Hippocampal formation (tissue), 2 donors: Measurements from ENCODE around the gene ADAM20.
"Not testable (repeated sequence)": the region's sequence is repeated elsewhere in the genome, so short reads cannot be mapped to it uniquely, and the experiment has no call there.

Experiments
- DNase-seq, 2 donors: peaks; one replicate each; lab custom pipeline; 2025; lab: John Stamatoyannopoulos, UW

The ADAM20 gene

DNA sequence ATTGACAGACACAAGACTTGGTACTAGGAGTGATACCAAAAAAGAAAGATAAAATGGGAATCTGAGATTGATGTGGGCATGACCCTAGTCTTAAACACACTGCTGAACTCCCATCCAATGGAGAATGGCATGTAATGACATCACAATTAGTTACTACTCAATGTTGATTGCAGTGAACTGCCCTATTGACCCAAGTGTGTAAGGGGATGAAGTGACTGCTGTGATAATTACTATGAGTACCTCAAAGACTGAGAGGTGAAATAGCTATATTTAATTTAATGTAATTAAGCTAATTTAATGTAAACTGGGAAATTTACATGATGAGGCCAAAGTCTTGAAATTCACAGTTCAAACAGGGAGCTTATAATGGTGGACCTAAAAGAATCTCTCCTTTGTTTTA, at the start of gene ADAM20:
TSS of gene ADAM20 (minus strand) at position 101 of the 400 bp plus-strand sequence. CDS start 10,247 bp downstream, outside the sequence.
- no peak for DNase-seq

DNA sequence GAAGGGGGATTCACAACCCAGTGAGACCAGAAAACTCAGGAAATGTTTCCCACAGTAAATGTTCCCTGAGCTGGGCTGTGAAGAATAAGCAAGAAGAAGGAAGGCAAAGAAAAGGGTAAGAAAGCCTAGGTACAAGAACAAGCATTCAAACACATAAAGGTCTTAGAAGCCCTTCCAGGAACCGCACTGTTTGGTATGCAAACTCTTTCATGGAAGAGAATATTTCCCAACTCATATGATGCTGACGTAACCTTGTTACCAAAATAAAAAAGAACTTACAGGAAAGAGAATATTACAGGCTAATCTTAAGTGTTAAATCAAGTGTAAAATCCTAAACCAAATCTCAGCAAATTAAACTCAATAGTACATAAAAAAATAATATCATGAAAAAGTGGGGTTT, 42.1 kb upstream of the ADAM20 start:
- no peak for DNase-seq

DNA sequence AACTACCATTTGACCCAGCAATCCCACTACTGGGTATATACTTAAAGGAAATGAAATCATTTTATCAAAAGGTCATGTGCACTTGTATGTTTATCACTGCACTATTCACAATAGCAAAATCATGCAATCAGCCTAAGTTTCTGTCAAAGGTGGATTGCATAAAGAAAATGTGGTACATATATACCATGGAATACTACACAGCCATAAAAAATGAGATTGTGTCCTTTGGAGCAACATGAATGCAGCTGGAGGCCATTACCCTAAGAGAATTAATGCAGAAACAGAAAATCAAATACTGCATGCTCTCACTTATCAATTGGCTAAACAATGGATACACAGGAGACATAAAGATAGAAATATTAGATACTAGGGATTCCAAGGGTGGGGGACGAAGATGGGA, 38.2 kb upstream of the ADAM20 start:
- DNase-seq: no peak

DNA sequence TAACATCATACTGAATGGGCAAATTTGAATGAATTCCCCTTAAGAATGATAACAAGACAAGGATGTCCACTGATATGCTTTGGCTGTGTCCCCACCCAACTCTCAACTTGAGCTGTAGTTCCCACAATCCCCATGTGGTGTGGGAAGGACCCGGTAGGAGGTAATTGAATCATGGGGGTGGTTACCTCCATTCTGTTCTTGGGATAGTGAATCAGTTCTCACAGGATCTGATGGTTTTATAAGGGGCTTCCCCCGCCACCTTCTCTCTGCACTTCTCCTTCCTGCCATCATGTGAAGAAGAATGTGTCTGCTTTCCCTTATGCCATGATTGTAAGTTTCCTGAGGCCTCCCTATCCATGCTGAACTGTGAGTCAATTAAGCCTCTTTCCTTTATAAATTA, 36.3 kb upstream of the ADAM20 start:
- no peak for DNase-seq

DNA sequence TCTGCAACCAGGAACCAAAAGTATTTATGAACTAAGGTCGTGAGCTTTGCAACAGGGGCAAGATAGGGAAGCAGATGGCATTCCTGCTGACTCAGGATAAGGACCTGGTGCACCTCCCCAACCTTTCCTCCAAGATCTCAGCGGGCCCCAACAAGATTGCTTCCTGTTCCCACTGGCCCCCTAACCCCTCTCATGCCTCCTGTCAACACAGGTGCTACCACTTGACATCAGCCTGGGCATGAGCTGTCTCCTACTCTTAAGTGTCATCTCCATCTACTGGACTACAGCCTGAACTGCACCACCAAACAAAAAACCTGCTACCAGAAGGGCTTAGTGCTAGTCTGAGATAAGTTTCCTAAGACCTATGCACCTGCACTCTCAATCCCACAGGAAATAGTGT, 33.0 kb upstream of the ADAM20 start:
- DNase-seq: no peak

DNA sequence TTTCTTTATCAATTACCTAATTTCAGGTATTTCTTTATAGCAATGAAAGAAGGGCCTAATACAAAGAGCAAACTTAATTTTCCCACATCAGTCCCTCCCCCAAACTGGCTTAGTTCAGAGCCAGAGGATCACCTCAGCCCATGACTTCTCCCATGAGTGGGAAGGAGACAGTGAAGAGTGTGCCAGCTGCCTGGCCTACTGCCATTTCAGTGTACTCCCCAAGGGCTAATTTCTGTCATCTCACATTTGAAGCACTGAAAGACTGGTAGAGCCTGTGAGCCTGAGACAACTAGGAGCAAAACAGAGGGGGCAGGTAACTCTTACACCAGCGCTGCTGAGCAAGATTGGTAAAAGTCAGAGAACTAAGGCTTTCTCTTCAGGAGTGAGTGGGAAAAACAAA, 29.1 kb upstream of the ADAM20 start:
- DNase-seq: no peak

DNA sequence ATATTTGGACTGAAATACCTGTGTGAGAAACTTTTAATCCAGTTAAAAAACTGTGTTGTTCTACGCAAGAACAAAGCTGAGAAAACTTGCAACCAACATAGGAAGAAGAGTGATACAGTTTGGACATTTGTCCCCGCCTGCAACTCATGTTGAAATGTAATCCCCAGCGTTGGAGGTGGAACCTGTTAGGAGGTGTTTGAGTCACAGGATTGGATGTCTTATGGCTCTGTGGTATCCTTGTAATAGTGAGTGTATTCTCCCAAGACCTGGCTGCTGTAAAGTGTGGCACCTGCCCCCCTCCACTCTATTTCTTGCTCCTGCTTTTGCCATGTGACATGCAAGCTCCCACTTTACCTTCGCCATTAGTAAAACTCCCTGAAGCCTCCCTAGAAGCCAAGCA, 28.6 kb upstream of the ADAM20 start:
- no peak for DNase-seq

DNA sequence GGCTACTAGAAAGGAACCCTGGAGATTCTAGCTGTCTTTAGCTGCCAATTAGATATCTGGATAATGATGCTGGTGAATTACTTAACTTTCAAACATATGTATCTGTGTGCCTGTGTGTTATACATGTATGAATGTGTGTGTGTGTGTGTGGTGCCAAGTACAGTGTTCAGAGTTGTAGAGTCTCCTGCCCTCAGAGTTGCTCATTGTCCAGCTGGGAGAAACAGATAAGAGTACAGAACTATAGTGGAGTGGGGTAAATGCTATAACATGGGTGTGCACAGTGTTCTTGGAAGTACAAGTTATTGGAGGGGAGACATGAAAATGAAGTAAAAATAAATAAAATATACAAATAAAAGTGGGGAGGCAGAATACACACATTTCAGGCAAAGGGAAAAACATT, 23.6 kb upstream of the ADAM20 start:
- DNase-seq: no peak

DNA sequence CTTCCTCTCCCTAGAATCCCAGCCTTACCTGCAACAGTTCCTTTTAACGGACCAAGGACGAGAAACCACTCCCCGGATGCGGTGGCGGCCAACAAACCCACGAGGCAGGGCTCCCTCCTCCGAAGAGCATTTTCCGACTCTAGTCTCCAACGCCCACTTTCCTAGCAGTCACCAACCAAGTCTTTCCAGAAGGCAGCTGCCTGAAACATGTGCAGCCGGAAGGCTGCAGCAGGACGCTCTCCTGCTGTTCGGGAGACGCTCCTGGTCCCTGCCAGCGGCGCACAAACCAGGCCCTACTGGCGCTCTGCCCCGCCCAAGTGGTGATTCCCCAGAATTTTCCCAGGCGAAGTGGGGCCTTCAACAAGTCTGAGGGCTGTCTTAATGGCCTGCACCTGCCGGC, 21.1 kb upstream of the ADAM20 start:
- DNase-seq: no peak

DNA sequence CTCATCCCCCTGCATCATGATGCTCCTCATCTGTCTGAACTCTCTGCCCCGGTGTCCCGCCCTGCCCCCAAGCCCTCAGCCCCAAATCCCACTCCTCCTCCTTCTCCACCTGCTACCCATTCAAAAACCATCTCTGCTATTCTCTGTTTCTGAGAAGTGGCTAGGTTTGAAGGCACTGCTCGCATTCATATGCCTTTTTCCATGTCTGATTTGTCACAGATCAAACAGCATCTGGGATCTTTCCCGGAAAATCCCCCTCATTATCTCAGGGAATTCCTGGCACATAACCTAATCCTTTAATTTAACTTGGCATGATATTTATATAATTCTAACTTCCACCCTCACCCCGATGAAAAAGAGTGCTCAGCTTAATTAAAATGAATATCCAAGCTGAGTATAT, 3.3 kb upstream of the ADAM20 start:
- DNase-seq: no peak

DNA sequence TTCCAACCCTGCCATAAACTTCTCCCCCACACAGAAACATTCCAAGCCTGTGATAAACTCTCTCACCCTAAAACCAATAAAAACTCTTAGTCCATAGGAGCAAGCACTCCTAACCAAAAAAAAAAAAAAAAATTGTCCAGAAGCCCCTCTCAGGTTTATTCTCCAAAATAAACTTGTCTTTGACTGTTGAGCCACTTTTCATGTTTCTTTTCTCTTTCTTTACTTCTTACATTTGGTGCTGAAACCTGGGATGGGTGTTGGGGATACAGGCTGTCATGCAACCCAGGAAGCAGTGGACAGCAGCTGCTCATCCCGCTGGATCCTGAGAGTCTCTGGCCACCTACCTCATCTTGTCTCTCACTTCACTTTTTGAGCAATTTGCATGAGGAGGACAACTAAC, 2.0 kb upstream of the ADAM20 start:
- no peak for DNase-seq

DNA sequence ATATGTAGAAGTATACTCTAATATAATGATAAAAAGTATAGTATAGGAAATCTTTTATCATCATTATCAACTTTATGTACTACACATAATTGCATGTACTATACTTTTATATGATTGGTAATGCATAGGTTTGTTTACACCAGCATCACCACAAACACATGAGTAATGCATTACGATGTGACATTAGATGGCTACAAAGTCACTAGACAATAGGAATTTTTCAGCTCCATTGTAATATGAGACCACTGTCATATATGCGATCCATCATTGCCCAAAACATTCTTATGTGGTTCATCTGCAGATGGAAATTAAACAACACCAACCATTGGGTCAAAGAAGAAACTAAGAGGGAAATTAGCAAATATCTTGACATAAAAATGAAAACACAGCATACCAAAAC, 4.4 kb downstream of the ADAM20 start:
- no peak for DNase-seq

DNA sequence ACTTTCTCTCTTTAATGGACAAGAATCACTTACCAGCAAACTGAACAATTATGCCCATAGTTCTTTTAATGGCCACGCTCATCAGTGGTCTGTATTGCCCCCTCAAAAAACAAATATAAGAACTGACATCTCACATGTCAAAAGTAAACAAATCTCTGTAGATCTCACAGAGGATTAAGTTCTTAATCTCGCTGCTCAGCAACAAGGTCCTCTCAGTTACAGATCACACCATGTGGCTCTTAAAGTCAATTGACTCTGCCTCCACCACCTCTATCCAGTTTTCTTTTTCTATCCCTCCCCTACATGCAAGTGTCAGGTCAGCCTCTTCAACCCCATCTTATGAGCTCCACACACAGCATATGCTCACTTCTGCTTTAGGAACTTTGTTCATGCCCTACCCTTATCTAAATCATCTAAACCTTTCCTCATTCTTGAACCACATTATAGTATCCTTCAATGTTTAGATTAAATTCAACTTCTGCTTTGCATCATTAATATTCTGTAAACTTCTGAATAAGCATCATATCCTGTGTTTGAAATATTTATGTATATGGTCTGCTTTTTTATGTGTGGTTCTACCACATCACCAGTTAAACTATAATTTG, 7.2 kb downstream of the ADAM20 start:
- no peak for DNase-seq

DNA sequence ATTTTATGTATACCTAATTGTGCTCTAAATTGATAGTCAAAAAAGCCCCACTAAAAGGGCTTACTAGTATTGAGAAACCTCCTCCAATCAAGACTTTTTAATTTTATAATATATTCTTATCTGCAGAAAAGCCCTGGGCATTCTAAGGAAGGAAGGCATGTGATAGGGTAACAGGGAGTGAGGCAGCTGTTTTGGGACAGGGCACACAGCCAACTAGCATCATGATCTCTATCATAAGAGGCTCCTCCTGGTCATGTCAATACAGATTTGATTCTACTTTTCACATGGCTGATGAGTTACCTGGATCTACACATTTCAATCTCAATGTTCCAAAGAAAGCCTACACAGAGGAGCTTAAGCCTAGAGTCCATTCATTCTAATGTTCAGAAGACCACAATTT, 9.1 kb downstream of the ADAM20 start:
- no peak for DNase-seq

DNA sequence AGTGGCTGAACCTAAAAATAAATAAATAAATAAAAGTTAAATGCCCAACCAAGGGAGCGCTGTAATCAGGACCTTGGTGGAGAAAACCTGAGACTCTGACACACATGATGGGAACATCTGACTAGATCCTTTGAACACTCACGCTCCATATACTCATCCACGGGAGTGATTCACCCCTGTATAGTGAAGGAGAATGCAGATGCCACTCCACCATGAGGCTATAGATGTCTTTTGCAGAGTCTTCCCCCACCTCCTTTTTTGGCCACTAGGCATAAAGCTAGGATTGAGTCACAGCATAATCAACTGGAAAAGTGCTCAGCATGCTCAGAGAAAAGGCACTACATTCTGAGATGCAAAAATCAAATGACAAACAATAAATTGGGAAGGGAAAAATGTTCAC, 19.0 kb downstream of the ADAM20 start:
- no peak for DNase-seq

DNA sequence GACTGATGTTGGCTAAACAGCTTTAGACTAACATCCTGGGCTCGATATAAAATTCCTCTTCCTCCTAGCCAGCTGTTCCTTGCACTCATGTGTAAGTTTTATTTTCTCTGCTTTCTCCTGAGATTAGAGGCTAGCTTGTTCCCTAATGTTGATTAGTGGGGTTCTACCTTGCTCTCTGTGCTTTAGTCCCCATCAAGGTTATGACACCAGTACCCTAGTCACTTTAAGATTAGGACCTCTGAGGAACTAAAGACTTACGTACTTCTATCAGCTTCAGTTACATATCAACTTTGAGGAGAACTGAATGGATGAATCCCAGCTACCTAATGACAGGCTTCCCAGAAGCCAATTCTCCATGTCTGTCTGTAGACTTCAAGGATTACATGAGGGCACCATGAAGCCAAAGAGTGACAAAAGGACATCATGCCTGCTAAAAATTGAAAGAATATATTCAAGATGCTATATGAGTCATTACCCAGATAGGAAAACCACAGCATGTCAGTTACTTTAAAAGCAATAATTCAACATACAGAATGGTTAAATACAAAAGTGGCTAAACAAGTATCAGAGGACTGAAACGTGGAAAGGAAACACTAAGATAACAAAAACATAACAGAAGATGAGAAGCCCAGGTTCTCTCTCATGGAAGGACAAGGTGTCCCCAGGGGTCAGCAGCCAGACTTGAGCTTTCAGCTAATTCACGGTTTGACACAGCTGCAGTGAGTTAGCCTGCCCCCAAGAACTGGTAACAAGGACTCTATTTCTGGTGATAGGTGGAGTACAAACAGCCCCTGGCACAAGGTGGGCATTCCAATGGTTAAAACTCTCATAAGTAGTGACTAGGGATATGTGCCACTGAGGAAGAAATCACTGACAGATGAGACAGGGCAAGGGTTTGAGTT, 20.4 kb downstream of the ADAM20 start:
- no peak for DNase-seq

DNA sequence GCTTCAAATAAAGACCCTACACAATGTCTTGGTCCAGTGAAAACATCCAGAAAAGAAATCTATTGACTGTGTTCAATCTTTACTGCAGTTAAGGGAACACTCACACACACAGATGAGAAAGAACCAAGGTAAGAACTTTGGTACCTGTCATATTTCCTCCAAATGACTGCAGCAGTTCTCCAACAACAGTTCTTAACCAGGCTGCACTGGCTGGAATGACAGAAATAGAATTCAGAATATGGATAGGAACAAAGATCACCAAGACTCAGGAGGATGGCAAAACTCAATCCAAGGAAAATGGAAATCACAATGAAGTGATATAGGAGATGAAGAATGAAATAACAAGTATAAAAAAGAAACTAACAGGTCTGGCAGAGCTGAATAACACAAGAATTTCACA, 36.6 kb downstream of the ADAM20 start:
- DNase-seq: no peak

DNA sequence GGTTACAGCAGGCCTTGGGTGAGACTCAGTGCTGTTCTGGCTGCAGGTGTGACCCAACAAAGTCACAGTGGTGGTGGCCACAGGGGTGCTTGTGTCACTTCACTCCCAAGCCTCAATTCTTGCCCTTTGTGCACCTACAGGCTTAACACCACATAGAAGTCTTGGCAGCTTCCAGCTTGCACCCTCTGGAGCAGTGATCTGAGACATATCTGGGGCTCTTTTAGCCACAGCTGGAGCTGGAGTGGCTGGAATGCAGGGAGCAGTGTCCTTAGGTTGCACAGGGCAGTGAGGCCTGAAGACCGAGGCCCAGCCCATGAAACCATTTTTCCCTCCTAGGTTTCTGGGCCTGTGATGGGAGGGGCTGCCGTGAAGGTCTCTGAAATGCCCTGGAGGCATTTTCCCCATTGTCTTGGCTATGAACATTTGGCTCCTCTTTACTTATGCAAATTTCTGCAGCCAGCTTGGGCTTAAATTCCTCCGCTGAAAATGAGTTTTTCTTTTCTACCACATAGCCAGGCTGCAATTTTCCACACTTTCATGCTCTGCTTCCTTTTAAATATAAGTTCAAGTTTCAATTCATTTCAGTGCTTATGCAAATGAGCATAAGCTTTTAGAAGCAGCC, 45.1 kb downstream of the ADAM20 start:
- no peak for DNase-seq

DNA sequence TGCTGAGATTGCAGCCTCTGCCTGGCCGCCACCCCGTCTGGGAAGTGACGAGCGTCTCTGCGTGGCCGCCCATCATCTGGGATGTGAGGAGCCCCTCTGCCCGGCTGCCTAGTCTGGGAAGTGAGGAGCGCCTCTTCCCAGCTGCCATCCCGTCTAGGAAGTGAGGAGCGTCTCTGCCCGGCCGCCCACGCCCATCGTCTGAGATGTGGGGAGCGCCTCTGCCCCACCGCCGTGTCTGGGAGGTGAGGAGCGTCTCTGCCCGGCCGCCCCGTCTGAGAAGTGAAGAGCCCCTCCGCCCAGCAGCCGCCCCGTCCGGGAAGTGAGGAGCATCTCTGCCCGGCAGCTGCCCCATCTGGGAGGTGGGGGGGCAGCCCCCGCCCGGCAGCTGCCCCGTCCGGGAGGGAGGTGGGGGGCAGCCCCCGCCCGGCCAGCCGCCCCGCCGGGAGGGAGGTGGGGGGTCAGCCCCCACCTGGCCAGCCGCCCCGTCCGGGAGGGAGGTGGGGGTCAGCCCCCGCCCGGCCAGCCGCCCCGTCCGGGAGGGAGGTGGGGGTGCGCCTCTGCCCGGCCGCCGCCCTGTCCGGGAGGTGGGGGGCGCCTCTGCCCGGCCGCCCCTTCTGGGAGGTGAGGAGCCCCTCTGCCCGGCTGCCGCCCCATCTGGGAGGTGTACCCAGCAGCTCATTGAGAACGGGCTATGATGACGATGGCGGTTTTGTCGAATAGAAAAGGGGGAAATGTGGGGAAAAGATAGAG, 57.3 kb downstream of the ADAM20 start:
- not testable (repeated sequence) for DNase-seq

DNA sequence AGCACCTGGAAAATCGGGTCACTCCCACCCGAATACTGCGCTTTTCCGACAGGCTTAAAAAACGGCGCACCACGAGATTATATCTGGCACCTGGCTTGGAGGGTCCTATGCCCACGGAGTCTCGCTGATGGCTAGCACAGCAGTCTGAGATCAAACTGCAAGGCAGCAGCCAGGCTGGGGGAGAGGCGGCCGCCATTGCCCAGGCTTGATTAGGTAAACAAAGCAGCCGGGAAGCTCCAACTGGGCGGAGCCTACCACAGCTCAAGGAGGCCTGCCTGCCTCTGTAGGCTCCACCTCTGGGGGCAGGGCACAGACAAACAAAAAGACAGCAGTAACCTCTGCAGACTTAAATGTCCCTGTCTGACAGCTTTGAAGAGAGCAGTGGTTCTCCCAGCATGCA, 59.3 kb downstream of the ADAM20 start:
- DNase-seq: not testable (repeated sequence)

DNA sequence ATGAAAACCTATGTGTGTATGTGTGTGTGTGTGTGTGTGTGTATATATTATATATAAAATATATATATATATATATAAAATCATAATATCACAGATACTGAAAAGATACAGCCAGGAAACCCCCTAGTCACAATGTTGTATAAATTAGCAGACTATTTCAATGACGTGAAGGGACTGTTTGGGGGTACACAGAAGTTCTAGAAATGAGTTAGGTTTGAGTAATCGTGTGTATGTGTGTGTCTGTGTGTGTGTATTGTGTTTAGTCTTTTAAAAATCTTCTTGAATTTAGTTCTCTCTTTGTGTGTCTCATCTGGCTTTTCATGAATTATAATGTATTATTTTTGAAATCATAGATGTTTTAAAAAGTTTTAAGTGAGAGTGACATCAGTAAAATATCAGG, 61.0 kb downstream of the ADAM20 start:
- DNase-seq: no peak
